Breast epithelium (tissue), 4 donors: ENCODE data around the gene PSTPIP2. TPM values are rescaled to one million over a fixed set of nuclear protein-coding genes. Genes with fewer than 3 reads are reported as not detected.
"Not testable (repeated sequence)": the region's sequence is repeated elsewhere in the genome, so short reads cannot be mapped to it uniquely, and the experiment has no call there.

Source experiments
- DNase-seq, 2 donors: peaks; one replicate each; pipeline ENCODE4 v3.0.0-alpha.2; 2019; ENCODE audit warnings: low spot score in 2 of 2
- H3K27ac ChIP-seq, 2 donors: fragments of 200-600 bp; sonication (generic) in 1 of 2; one replicate each; pipeline ENCODE4 v1.5.1; 2016 to 2019; ENCODE audit warnings: mild to moderate bottlenecking in 1 of 2
- H3K27me3 ChIP-seq, 2 donors: fragments of 200-600 bp; sonication (generic) in 1 of 2; one replicate each; pipeline versions ENCODE4 v1.5.1 to v1.6.0; 2017 to 2019; ENCODE audit warnings: control low read depth in 1 of 2, mild to moderate bottlenecking in 1 of 2
- H3K36me3 ChIP-seq: fragments of 200-600 bp; one replicate; pipeline ENCODE4 v1.5.1; 2019
- H3K4me1 ChIP-seq, 2 donors: fragments of 200-600 bp; sonication (generic); one replicate each; pipeline ENCODE4 v1.5.1; 2016 to 2019; ENCODE audit warnings: control low read depth in 1 of 2
- H3K4me3 ChIP-seq, 3 donors: fragments of 200-600 bp; sonication (generic); 1 replicate in 2 of 3; 2 replicates in 1 of 3; pipeline ENCODE4 v1.5.1; 2016 to 2019; ENCODE audit warnings: mild to moderate bottlenecking in 3 of 3, moderate library complexity in 2 of 3
- H3K9me3 ChIP-seq, 2 donors: fragments of 200-600 bp; sonication (generic) in 1 of 2; one replicate each; pipeline ENCODE4 v1.5.1; 2016 to 2019; ENCODE audit warnings: control low read depth in 1 of 2
- CTCF ChIP-seq, 3 donors: fragments of 450-650 bp; IDR thresholded peaks; one replicate each; pipeline ENCODE4 v1.5.1; 2016 to 2017; ENCODE audit warnings: antibody characterized with exemption in 3 of 3, mild to moderate bottlenecking in 3 of 3, moderate library complexity in 3 of 3
- POLR2A ChIP-seq: fragments of 450-650 bp; IDR thresholded peaks from one replicate; pipeline ENCODE4 v1.6.1; 2016; ENCODE audit warnings: antibody characterized with exemption, mild to moderate bottlenecking, moderate library complexity
- POLR2AphosphoS5 ChIP-seq, 3 donors: sonication (generic); formaldehyde crosslinking; IDR thresholded peaks; one replicate each; pipeline ENCODE4 v1.6.1; 2017; ENCODE audit warnings: antibody characterized with exemption in 3 of 3
- intact Hi-C: fragments of 100-400 bp; cut with DNase I; formaldehyde crosslinking; loops from one replicate; pipeline ENCODE4 v1.15.1; 2023; ENCODE audit warnings: low total_unique reads
- total RNA-seq, 3 donors: library from RNA; depleted of rRNA; stranded (reverse); fragments of >200 nt; gene quantifications; one replicate each; pipeline ENCODE4 v1.1.0, GENCODE V29; 2016

Gene PSTPIP2
- total RNA-seq, 3 donors from 2014 or later, result 6.4 to 22.2 (median 14.7) TPM

- H3K4me1 ChIP-seq, result peaks cover 0 to 5% of the 10 kb centered on the region in 2 donors
- no peaks in the 10 kb centered on the region for H3K9me3 ChIP-seq
- H3K27me3 ChIP-seq, result no peaks in the 10 kb centered on the region
- no peak overlapping the region for H3K27ac ChIP-seq
- no peaks in the 10 kb centered on the region for H3K36me3 ChIP-seq
- DNase-seq, result no peak
- intact Hi-C loops, result no loop called here
- no peak overlapping the region for H3K4me3 ChIP-seq
- TF ChIP-seq CTCF (IDR thresholded peaks at IDR 0.05) (no peak), POLR2A (no peak), POLR2AphosphoS5 (IDR thresholded peaks at IDR 0.05) (no peak)
These were observed 109.2 kb downstream of the PSTPIP2 start for GRCh38 chr18:45962866-45963265.

GRCh38 chr18:45962461-45962860 is 109.6 kb downstream of the PSTPIP2 start:
- Histone ChIP-seq H3K9me3 (no peaks in the 10 kb centered on the region), H3K27ac (no peak overlapping the region), H3K4me3 (no peak overlapping the region), H3K27me3 (no peaks in the 10 kb centered on the region), H3K36me3 (no peaks in the 10 kb centered on the region), H3K4me1 (peaks cover 0 to 5% of the 10 kb centered on the region in 2 donors)
- TF ChIP-seq POLR2A (no peak), POLR2AphosphoS5 (IDR thresholded peaks at IDR 0.05) (no peak), CTCF (IDR thresholded peaks at IDR 0.05) (no peak)
- no peak for DNase-seq
- intact Hi-C loops, result no loop called here

GRCh38 chr18:45959484-45959883 is 112.6 kb downstream of the PSTPIP2 start:
- intact Hi-C loops, H3K9me3 ChIP-seq: not testable (repeated sequence)

GRCh38 chr18:45958730-45959129 is 113.3 kb downstream of the PSTPIP2 start:
- Histone ChIP-seq H3K27ac (no peak overlapping the region), H3K27me3 (no peaks in the 10 kb centered on the region), H3K36me3 (no peaks in the 10 kb centered on the region), H3K9me3 (no peaks in the 10 kb centered on the region), H3K4me1 (no peaks in the 10 kb centered on the region), H3K4me3 (no peak overlapping the region)
- TF ChIP-seq POLR2AphosphoS5 (IDR thresholded peaks at IDR 0.05), result no peak
- no peak for TF ChIP-seq POLR2A
- no peak for TF ChIP-seq CTCF (IDR thresholded peaks at IDR 0.05)
- intact Hi-C loops, result no loop called here
- DNase-seq, result no peak

More at GRCh38 chr18:45959484-45959883, 112.6 kb downstream of the PSTPIP2 start:
- not testable (repeated sequence) for H3K27me3 ChIP-seq, H3K4me3 ChIP-seq, H3K36me3 ChIP-seq, H3K4me1 ChIP-seq, H3K27ac ChIP-seq, DNase-seq

GRCh38 chr18:45958027-45958426 is 114.0 kb downstream of the PSTPIP2 start:
- no peak for DNase-seq
- Histone ChIP-seq H3K9me3 (no peaks in the 10 kb centered on the region), H3K27me3 (no peaks in the 10 kb centered on the region), H3K4me1 (no peaks in the 10 kb centered on the region), H3K4me3 (no peak overlapping the region), H3K27ac (no peak overlapping the region), H3K36me3 (peaks cover 4% of the 10 kb centered on the region)
- TF ChIP-seq POLR2A (no peak), CTCF (IDR thresholded peaks at IDR 0.05) (no peak), POLR2AphosphoS5 (IDR thresholded peaks at IDR 0.05) (no peak)
- intact Hi-C loops, result no loop called here

GRCh38 chr18:45957100-45957499 is 115.0 kb downstream of the PSTPIP2 start:
- Histone ChIP-seq H3K27ac (no peak overlapping the region), H3K36me3 (peaks cover 5% of the 10 kb centered on the region), H3K4me3 (no peak overlapping the region), H3K4me1 (no peaks in the 10 kb centered on the region), H3K27me3 (no peaks in the 10 kb centered on the region), H3K9me3 (no peaks in the 10 kb centered on the region)
- DNase-seq, result no peak
- TF ChIP-seq POLR2A (no peak), CTCF (IDR thresholded peaks at IDR 0.05) (no peak), POLR2AphosphoS5 (IDR thresholded peaks at IDR 0.05) (no peak)
- intact Hi-C loops, result no loop called here
